ENCODE results near the gene SNX10.

The SNX10 gene

DNA sequence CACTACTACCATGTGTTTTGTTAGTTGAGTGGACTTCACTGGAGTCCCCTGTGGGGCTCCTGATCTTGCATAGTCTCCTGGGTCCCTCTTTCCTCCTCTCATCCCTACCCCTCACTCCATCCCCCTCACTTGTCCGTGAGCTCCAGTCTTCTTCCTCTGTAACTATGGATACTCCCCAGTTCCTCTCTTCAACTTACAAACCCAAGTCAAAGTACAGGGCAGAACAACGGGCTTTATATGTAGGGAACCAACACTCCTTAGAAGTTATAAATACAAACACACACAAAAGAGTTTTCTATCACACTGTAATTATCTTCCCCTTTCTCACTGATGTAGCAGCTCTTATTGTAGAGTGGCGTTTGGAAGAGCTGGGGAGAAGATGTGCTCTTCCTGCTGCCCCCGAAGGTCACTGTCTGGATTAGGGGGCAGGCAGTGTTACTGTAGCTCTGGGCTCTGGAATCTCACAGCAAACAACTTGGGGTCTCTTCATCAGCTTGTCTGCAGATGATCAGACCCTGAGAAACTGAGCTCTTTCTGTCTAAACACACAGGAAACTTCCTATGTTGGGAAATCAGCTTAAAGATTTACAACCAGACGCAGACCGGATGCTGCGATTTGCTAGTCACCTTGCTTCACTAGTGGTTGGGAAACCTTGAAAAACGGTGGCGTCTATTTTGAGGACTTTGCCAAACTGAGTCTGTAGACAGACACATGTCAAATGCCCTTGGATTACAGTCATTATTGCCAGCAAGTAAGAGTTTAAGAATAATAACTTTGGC is 13.6 kb downstream of the SNX10 start:
- DNase-seq: no peak

DNA sequence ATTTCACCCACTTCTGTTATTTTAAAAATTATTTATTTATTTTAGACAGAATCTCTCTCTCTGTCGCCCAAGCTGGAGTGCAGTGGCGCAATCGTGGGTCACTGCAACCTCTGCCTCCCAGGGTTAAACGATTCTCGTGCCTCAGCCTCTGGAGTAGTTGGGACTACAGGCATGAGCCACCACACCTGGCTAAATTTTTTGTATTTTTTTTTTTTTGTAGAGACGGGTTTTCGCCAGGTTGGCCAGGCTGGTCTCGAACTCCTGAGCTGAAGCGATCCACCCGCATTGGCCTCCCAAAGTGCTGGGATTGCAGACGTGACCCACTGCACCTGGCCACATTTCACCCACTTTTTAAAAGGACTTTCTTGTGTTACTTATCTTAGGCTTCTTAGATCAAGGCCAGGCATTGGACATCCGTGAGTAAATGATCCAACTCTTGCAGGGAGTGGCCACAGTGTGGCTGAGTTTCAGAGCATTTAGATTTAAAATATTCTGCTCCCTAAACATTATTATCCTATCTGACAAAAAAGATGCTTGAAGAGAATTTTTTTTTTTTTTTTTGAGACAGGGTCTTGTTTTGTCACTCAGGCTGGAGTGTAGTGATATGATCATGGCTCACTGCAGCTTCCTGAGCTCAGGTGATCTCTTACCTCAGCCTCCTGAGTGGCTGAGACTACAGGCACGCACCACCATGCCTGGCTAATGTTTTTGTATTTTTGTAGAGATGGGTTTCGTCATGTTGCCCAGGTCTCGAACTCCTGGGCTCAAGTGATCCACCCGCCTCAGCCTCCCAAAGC is 14.4 kb downstream of the SNX10 start:
- DNase-seq: no peak

DNA sequence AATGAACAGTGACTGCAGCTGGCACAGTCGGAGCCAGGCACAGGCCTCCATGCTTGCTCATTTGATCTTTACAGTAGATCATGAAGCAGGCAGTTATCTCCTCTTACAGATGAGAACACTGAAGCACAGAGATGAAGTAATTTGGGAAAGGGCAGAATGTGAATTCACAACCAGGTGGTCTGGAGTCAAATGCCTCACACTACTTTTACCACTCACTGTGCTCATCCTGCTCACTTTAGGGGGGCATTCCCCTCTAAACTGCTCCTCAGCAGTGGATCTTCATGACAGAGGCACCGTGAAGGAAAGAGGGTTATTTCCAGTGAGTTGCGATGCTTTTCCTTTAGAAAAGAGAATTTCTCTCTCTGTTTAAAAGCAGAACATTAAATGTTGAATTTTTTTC is 15.1 kb downstream of the SNX10 start:
- no peak for DNase-seq

DNA sequence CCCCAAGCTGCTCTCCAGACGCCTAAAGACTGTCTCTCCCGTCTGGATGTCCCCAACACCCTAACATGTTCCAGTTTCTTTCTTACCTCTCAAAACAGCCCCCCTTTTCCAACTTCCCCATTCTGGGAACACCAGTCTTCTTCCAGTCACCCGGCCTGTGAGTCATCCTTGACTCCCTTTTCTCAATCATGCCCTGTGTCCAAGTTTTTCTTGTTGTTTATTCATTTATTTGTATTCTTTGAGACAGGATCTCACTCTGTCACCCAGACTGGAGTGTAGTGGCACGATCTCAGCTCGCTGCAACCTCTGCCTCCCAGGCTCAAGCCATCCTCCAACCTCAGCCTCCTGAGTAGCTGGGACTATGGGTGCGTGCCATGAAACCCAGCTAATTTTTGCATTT is 15.6 kb downstream of the SNX10 start:
- no peak for DNase-seq

DNA sequence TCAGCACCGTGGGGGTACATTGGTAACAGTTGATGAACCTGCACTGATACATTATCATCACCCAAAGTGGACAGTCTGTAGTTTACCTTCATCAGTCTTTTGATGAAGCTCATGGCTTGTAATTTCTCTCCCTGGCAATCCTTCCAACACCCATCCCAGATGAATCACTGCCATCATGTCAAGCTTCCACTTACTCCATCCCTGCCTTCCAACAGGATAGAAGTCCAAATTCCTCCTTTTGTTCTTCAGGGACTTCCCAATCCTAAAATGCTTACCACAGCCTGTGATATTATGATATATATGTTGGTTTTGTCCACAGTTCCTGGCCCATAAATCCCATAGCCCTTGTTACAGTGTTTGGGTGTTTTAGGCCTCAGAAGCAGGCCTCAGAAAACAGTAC is 16.1 kb downstream of the SNX10 start:
- no peak for DNase-seq

DNA sequence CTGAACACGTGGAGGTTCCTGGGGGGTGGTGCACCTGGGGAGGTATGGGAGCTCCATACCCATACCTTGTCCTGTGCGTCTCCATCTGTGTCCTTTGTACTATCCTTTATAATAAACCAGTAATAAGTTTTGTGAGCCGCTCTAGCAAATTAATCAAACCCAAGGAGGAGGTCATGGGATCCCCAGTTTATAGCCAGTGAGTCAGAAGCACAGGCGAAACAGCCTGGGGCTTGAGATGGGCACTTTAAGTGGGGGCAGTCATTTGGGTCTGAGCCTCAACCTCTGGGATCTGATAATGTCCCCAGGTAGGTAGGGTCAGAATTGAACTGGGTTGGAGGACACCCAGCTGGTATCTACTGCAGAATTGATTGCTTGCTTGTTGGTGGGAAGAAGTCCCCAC is 16.9 kb downstream of the SNX10 start:
- DNase-seq: no peak

DNA sequence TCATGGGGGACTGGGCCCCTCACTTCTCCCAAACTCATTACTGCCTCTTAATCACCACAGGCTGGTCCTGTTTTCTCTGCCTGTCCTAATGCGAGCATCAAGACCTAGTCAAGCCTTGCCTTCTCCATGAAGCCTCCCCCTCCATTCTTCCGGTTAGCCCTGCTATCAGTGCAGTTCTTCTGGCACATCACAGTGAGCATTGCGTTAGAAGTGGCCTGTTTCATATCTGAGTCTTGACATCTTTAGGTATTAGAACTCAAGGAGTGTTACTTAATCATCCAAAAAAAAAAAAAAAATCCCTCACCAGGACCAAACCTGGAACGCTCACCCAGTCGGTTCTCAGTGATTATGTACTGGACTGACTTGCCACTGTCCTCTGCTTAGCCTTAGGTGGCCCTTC is 17.4 kb downstream of the SNX10 start:
- no peak for DNase-seq

DNA sequence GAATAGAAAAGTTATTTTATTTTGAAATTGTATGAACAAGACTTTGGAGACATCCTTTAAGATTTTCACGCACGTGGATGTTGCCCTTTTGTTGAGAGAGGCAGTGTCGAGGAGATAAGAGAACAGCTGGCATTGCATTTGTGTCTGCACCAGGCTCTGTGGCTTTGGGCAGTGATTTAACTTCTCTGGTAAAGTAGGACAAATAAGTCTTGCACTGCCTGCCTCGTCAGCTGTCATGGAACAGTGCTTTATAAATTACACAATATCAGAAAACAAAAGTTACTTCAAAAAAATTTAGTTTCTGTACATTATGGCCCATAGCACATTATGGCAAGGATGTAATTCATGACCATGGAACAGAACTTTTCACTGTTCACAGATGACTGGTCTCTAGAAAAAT is 20.1 kb downstream of the SNX10 start:
- DNase-seq: no peak

DNA sequence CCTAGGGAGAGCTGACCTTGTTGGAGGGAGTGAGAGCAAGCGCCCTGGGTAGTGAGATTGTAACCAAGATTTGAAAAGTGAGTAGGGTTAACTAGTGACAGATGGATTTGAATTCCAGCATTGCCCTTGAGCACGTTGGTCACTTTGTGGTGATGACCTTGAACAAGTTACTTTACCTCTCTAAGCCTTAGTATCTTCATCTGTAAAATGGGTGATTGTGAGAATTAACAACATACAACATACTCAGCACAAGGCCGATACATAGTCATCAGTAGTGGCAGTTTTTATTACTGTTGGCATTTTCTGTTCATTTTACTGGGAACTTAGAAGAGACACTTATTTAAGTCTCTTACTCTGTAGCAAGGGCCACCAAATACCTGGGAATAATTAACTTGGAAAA is 25.5 kb downstream of the SNX10 start:
- no peak for DNase-seq

DNA sequence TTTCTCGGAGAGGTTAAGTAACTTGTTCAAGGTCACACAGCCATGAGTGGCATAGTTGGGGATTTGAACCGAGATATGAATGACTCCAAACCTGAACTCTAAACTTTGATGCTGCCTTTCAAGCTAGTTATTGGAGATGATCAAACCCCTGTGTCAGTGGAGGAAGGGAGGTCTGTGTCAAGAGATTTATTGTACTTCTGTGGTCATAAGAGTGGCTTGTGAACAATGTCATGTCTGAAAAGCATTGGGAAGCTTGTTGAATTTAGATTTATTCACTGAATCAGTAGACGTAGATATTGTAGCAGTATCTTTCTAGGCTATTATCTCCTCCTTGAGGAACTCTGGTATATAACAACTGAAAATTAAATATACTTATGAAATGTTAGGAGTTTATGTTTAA is 27.3 kb downstream of the SNX10 start:
- no peak for DNase-seq

DNA sequence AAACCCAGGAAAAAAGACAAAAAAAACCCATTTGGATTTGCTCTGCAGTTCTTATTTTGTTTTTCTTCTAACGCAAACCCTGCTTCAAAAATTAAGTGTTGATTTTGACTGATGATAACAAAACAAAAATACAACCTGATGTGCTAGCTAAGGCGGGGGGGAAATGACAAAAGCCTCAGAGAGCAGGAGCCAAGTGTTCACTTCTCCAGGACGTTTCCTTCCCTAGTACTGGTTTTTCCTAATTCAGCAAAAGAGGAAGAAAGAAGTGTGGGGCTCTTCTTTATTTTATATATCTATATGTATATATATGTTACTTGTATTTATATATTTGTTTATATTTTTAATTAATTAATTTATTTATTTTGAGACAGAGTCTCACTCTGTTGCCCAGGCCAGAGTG is 28.0 kb downstream of the SNX10 start:
- no peak for DNase-seq

DNA sequence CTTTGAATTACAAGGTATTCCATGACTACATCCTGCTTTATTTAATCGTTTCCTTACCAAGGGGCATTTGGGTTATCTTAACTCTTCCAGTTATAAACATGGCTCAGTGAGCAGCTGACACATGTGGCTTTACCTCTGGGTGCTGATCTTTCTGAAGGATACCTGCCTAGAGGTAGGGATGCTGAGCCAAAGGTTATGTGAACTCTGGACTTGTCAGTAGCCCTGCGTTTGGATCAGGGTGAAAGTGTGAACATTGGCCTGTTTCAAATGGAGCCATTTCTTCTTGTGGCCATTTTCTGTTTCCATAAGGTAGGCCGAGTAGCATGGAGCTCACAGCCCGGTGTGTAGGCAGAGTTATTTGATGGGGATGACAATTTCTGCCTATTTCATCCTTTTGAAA is 29.2 kb downstream of the SNX10 start:
- no peak for DNase-seq

DNA sequence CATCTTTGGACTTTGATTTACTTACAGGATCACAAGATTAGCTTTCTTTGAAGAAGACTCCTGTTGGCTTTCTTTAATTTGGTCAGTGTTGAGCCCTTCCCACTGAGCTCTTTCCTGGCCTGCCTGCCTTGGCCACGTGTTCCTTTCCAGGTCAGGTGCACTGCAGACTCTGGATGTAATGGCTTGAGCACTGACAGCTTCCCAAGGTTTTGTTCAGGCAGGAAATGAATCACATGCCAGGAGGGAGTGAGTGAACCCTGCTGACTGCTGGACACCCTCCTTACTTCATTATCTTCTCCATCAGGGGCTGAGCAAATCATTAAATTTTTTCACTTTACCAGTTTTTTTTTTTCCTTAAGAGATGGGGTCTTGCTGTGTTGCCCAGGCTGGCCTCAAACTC is 29.8 kb downstream of the SNX10 start:
- no peak for DNase-seq

DNA sequence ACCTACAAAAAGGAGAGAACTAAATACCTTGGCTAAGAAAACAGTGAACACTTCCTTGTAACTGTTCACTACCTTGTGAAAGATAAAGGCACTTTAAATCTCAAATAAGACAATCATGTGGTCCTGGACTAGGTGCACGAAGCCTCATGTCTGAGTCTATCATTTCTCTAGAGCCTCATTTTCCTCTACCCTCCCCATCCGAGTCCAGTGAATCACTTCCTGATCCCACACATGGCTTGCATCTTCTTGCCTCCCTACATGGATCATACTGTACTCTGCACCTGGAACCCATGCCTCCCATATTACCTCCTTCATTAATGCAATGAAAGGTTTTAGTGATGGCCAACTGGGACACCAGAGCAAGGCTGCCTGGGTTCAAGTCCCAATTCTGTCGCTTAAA is 34.5 kb downstream of the SNX10 start:
- DNase-seq: no peak

DNA sequence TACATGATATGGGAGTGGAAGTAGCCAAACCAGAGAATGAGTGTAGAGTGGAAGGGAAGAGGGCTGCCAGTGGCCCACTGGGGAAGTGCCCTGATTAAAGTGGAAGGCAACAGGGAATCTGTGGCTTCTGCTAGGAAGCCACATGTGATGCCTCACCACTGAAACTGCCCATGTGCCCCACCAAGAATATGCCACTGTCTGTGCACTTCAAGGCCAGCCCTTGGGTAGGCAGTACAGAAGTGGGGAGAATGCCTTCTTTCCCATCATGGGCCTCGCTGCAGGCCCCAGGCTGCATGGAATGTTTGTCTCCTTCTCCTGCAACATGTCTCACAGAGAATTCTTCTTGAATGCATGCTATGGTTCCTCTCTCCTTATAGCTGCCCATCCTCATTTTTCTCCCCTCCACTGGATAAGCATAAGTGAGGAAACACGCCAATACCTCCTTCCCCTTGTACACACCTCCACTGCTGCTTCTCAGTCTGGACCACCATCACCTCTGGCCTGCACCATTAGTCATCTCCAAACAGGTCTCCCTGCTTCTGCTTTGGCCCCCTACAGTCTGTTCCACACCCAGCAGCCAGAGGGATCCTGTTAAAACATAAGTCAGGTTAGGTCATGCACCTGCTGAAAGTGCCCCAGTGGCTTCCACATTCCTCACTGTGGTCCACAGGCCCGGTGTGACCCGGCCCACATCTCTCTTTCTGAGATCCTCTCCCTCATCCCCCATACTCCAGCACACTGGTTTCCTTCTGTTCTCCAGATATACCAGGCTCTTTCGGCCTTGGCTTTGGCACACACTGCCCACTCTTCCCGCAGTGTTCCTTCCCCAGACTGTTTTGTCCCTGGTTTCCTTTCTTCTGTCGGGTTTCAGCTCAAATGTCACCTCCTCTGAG is 37.1 kb downstream of the SNX10 start:
- no peak for DNase-seq

DNA sequence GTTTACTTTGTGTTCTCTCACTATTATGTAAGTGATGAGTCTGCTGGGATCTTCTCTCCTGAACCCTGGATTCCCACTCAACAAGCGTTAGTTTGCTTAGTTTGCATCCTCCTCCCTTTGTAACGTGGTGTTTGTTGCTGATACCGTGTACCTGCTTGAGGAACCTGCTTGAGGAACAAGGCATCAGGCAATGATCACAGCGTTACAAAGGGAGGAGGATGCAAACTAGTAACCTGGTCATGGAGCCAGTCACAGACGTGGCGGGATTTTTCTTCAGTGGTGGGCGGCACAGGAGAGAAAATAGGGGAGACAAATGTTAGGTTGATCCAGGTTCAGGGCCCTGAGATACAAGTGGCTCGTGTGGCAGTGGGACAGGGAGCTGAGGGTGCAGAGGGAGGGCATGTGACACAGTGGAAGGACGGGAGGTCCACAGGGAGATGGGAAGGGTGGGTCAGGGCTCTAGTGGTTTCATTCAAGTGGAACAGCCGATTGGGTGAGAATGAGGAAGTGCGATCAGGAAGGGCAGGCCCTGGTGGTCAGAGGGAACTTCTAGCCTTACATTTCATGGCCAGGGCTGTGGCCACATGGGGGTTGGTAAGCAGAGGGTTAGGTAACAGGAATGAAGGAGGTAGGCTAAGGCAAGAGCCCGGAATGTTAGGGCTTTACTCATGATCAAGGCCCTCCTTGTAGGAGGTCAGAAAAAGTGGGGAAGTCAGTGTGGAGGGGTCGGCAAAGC is 38.0 kb downstream of the SNX10 start:
- DNase-seq: no peak

DNA sequence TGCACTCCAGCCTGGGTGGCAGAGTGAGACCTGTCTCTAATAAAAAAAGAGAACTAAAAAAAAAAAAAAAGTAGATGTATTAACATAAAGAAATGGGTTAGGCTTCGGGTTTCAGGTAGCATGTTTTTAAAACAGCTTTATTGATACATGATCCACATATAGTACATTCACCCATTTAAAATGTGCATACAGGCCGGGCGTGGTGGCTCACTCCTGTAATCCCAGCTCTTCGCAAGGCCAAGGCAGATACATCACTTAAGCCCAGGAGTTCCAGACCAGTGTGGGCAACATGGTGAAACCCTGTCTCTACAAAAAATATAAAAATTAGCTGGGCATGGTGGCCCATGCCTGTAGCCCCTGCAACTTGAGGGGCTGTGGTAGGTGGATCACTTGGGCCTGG is 39.5 kb downstream of the SNX10 start:
- DNase-seq: no peak

DNA sequence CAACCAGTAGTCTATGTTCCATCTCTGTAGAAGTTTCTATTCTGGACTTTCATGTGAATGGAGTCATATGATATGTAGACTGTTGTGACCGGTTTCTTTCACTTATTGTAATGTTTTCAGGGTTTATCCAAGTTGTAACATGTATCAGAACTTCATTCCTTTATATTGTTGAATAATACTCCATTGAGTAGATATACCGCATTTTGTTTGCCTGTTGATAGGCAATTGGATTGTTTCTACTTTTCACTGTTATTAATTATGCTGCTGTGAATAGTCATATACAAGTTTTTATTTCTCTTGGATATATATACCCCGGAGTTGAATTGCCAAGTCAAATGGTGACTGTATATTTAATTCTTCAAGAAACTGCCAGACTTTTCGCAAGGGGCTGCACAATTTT is 40.1 kb downstream of the SNX10 start:
- DNase-seq: no peak

DNA sequence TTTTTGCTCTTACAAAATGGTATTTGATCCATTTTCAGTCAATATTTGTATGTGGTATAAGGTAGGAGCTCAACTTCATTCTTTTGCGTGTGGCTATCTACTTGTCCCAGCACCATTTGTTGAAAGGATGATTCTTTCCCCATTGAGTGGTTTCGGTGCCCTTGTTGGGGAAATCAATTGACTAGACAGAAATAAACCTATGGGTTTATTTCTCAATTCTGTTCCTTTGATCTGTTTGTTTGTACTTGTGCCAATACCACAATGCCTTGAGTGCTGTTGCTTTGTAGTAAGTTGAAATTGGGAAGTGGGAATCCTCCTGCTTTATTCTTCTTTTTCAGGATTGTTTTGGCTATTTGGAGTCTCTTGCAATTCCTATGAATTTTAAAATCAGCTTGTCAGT is 41.0 kb downstream of the SNX10 start:
- DNase-seq: no peak

DNA sequence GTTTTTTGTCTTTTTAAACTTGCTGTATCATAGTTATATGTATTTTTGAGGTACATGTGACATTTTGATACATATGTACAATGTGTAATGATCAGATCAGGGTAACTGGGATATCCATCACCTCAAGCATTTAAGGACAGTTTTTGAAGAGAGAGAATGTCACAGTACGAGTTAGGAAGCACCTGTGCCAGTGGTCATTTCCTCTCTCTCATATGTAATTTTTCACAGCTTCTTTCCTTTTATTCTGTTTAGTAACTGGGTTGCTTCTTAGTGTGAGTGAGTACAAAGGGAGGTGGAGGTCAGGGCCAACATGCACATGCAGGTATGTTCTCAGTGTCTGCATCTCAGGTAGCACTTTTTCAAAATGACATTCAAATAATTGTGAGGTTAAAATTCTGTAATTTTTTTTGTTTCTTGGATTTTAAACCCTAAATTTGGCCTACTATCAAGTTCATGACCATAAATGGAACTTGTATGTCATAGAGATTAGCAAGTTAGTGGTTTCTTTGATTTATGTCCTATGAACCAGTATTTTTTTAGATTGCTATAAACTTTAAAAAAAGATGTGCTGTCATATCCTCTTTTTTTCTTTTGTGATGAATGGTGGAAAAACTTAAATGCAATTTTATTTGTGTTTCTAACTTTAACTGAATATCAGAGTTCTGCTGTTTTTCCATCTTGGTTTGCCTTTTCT is 42.7 kb downstream of the SNX10 start:
- DNase-seq: no peak

DNA sequence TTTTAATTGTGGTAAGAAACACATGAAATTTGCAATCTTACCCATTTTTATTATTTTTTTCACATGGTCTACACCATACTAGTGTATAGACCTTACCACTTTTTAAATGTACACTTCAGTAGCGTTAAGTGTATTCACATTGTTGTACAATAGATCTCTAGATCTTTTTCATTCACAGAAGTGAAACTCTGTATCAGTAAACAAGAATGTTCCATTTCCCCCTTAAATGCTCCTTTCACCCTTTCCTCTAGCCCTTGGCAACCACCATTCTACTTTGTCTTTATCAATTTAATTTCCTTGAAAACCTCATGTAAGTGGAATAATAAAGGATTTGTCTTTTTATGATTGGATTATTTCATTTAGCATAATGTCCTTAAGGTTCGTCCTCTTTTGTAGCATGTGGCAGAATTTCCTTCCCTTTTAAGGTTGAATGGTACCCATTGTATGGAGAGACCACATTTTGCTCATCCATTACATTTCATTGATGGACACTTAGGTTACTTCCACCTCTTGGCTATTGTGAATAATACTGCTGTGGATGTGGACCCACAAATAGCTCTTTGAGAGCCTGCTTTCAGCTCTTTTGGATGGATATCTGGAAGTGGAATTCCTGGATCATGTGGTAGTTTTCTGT is 45.7 kb downstream of the SNX10 start:
- no peak for DNase-seq

Data from COR-L47 (cell line).